Measurements from ENCODE around the gene SENP5.

- no peak for TF ChIP-seq CTCF (conservative IDR thresholded peaks at IDR 0.05; ENCODE audit: low read length)
- no peak for TF ChIP-seq EZH2phosphoT487 (IDR thresholded peaks at IDR 0.05; ENCODE audit: borderline replicate concordance)
These were observed 115.5 kb downstream of the SENP5 start for GRCh38 chr3:196983186-196983585.

Measured in Loucy (cell line).